Erythroblast (primary cell): ENCODE data around the gene RCSD1.

Experiments
- GATA1 ChIP-seq: IDR thresholded peaks from 2 replicates; pipeline ENCODE4 v1.6.1; 2011; ENCODE audit warnings: low read depth, mild to moderate bottlenecking, control low read depth, low read length, moderate library complexity
- POLR2A ChIP-seq: IDR thresholded peaks from 2 replicates; pipeline ENCODE4 v1.6.1; 2011; ENCODE audit warnings: mild to moderate bottlenecking, low read length

DNA sequence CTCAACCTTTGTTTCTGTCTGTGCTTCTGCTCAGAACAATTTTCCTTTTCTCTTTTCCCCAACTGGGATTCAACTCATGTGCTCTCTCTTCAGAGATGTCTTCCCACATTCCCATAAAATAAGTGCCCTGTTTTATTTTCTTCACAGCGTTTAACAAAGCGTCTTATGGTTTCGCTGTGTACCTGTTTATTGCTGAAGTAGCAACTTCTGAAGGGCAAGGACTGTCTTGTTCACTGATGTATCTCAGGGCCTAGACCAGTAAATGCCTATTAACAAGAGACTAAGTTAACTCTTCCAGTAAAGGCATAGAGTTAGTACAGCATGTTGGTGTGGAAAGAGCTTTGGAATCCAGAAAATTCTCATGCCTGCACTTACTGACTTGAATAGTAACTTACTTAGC, 48.8 kb downstream of the RCSD1 start:
- no peak for TF ChIP-seq POLR2A
- TF ChIP-seq GATA1 = no peak
